Upper lobe of left lung (tissue), 6 donors: ENCODE data around the gene ALAD. TPM values are rescaled to one million over a fixed set of nuclear protein-coding genes. Genes with fewer than 3 reads are reported as not detected.
"Not testable (repeated sequence)": the region's sequence is repeated elsewhere in the genome, so short reads cannot be mapped to it uniquely, and the experiment has no call there.

Experiments
- ATAC-seq, 2 donors: fragments of 200-7000 bp; cut with Tn5 transposase; one replicate each; pipeline ENCODE4 v1.9.1; 2022; ENCODE audit warnings: mild to moderate bottlenecking in 2 of 2, moderate library complexity in 2 of 2; ENCODE audit not compliant: low FRiP score in 2 of 2
- DNase-seq, 2 donors: peaks; one replicate each; pipeline ENCODE4 v3.0.0-alpha.2; 2019 to 2020
- H3K27ac ChIP-seq, 4 donors: fragments of 200-600 bp; sonication (generic); one replicate each; pipeline ENCODE4 v1.5.1; 2016 to 2019
- H3K27me3 ChIP-seq, 4 donors: fragments of 200-600 bp; sonication (generic); one replicate each; pipeline ENCODE4 v1.5.1; 2017 to 2019
- H3K36me3 ChIP-seq, 4 donors: fragments of 200-600 bp; sonication (generic); one replicate each; pipeline ENCODE4 v1.5.1; 2016 to 2019
- H3K4me1 ChIP-seq, 4 donors: fragments of 200-600 bp; sonication (generic); one replicate each; pipeline ENCODE4 v1.5.1; 2018 to 2019
- H3K4me3 ChIP-seq, 4 donors: fragments of 200-600 bp; sonication (generic); one replicate each; pipeline ENCODE4 v1.5.1; 2017 to 2019; ENCODE audit warnings: mild to moderate bottlenecking in 2 of 4, moderate library complexity in 1 of 4
- H3K9me3 ChIP-seq, 4 donors: fragments of 200-600 bp; sonication (generic); one replicate each; pipeline ENCODE4 v1.5.1; 2018 to 2019
- CTCF ChIP-seq, 6 experiments: fragments of 450-650 bp in 4 of 6; fragments of 200-600 bp in 2 of 6; sonication (generic) in 2 of 6; IDR thresholded peaks; one replicate each; pipeline ENCODE4 v1.5.1; 2016 to 2019; ENCODE audit warnings: antibody characterized with exemption in 6 of 6
- EP300 ChIP-seq, 4 donors: sonication (generic); formaldehyde crosslinking; IDR thresholded peaks; one replicate each; pipeline ENCODE4 v1.5.1; 2017; ENCODE audit warnings: antibody characterized with exemption in 4 of 4, control low read depth in 2 of 4
- POLR2A ChIP-seq, 4 donors: fragments of 450-650 bp; IDR thresholded peaks; one replicate each; pipeline ENCODE4 v1.5.1; 2016 to 2017; ENCODE audit warnings: antibody characterized with exemption in 4 of 4, mild to moderate bottlenecking in 2 of 4
- POLR2AphosphoS5 ChIP-seq, 2 donors: sonication (generic); formaldehyde crosslinking; IDR thresholded peaks; one replicate each; pipeline ENCODE4 v1.5.1; 2017; ENCODE audit warnings: antibody characterized with exemption in 2 of 2
- WGBS, 2 donors: methylation state at CpG; one replicate each; pipeline ENCODE4 v1.1.5; 2017 to 2018; 5-methylcytosine and 5-hydroxymethylcytosine counted together
- total RNA-seq, 6 donors: library from RNA; depleted of rRNA in 4 of 6; stranded (reverse); fragments of >200 nt in 4 of 6; gene quantifications; one replicate each; pipeline versions ENCODE4 v1.1.0 to v1.2.1, GENCODE V29; 2016 to 2021
- donor health status: DM: no; HTN: no; CAD: no; lungs with moderate emphysema.
- donor health status: DM: no; HTN: yes; CAD: no; lungs with severe emphysema.

ALAD gene
- total RNA-seq, 6 donors from 2014 or later: 30.6 to 48.2 (median 38.2) TPM

- no peak for TF ChIP-seq POLR2AphosphoS5 (IDR thresholded peaks at IDR 0.05)
- TF ChIP-seq POLR2A (IDR thresholded peaks at IDR 0.05): no peak
- no peak for TF ChIP-seq CTCF (IDR thresholded peaks at IDR 0.05)
- TF ChIP-seq EP300 (IDR thresholded peaks at IDR 0.05): no peak
- 74 to 93% methylated on average over 7 to 11 of the region's 11 CpGs for WGBS, 2 donors
- Histone ChIP-seq H3K9me3 (no peaks in the 10 kb centered on the region), H3K27me3 (no peaks in the 10 kb centered on the region), H3K4me1 (peaks cover 0 to 3% (median under 1%) of the 10 kb centered on the region in 4 donors), H3K4me3 (no peak overlapping the region), H3K27ac (no peak overlapping the region), H3K36me3 (peaks cover 0 to 23% (median 15%) of the 10 kb centered on the region in 4 donors)
- ATAC-seq (no peak), DNase-seq (peak in 1 of 2 donors; percentile 62)
These were observed 31.3 kb downstream of the ALAD start for GRCh38 chr9:113369855-113370140.

GRCh38 chr9:113368982-113369854 lies 31.9 kb downstream of the ALAD start:
- H3K4me1 ChIP-seq: peaks cover 0 to 3% (median 0%) of the 10 kb centered on the region in 4 donors
- no peaks in the 10 kb centered on the region for H3K27me3 ChIP-seq
- H3K4me3 ChIP-seq: no peak overlapping the region
- no peak overlapping the region for H3K27ac ChIP-seq
- no peaks in the 10 kb centered on the region for H3K9me3 ChIP-seq
- WGBS, 2 donors: 73 to 77% methylated on average over 10 to 13 of the region's 13 CpGs
- peaks cover 0 to 18% (median 11%) of the 10 kb centered on the region in 4 donors for H3K36me3 ChIP-seq
- TF ChIP-seq POLR2A (IDR thresholded peaks at IDR 0.05) (no peak), CTCF (IDR thresholded peaks at IDR 0.05) (no peak), EP300 (IDR thresholded peaks at IDR 0.05) (no peak), POLR2AphosphoS5 (IDR thresholded peaks at IDR 0.05) (no peak)
- DNase-seq: no peak
- ATAC-seq: no peak

- Histone ChIP-seq H3K9me3 (no peaks in the 10 kb centered on the region), H3K27ac (no peak overlapping the region), H3K36me3 (peaks cover 0 to 10% (median 3%) of the 10 kb centered on the region in 4 donors), H3K27me3 (no peaks in the 10 kb centered on the region), H3K4me1 (peaks cover 0 to 3% (median 0%) of the 10 kb centered on the region in 4 donors), H3K4me3 (no peak overlapping the region)
- DNase-seq: no peak
- TF ChIP-seq POLR2AphosphoS5 (IDR thresholded peaks at IDR 0.05) (no peak), EP300 (IDR thresholded peaks at IDR 0.05) (no peak), POLR2A (IDR thresholded peaks at IDR 0.05) (no peak), CTCF (IDR thresholded peaks at IDR 0.05) (no peak)
- WGBS, 2 donors: 91 to 96% methylated on average over 5 of the region's 5 CpGs
- ATAC-seq: no peak
These were observed 32.6 kb downstream of the ALAD start for GRCh38 chr9:113368348-113368981.

GRCh38 chr9:113365652-113366051 lies 35.4 kb downstream of the ALAD start:
- H3K4me3 ChIP-seq, H3K36me3 ChIP-seq, H3K4me1 ChIP-seq, H3K27ac ChIP-seq, ATAC-seq, H3K9me3 ChIP-seq, H3K27me3 ChIP-seq: not testable (repeated sequence)
- 62 to 72% methylated on average over 3 of the region's 3 CpGs for WGBS, 2 donors
- peak in 1 of 2 donors; percentile 57 for DNase-seq

- no peak for ATAC-seq
- 48 to 50% methylated on average over 1 of the region's 1 CpG for WGBS, 2 donors
- no peaks in the 10 kb centered on the region for H3K36me3 ChIP-seq
- no peaks in the 10 kb centered on the region for H3K9me3 ChIP-seq
- TF ChIP-seq POLR2AphosphoS5 (IDR thresholded peaks at IDR 0.05) (no peak), EP300 (IDR thresholded peaks at IDR 0.05) (no peak)
- H3K4me3 ChIP-seq: no peak overlapping the region
- peaks cover 0 to 3% (median 0%) of the 10 kb centered on the region in 4 donors for H3K4me1 ChIP-seq
- no peak for DNase-seq
- H3K27me3 ChIP-seq: no peaks in the 10 kb centered on the region
- no peak overlapping the region for H3K27ac ChIP-seq
These were observed 36.1 kb downstream of the ALAD start for GRCh38 chr9:113364951-113365350.
